ENCODE results near the gene DFFA. TPM values are rescaled to one million over a fixed set of nuclear protein-coding genes. Genes with fewer than 3 reads are reported as not detected.

The DFFA gene
- total RNA-seq, 1 experiment from 2014 or later, result 52.0 TPM

- Histone ChIP-seq H3K79me2 (ENCODE audit: low read length) (no peaks in the 10 kb centered on the region), H3F3A (ENCODE audit: low read length, unreplicated experiment) (no peaks in the 10 kb centered on the region), H3K4me3 (ENCODE audit: low read length) (no peak overlapping the region), H3K27me3 (ENCODE audit: low read length) (no peaks in the 10 kb centered on the region), H4K20me1 (ENCODE audit: low read length) (no peaks in the 10 kb centered on the region), H3K36me3 (ENCODE audit: low read depth, low read length) (no peaks in the 10 kb centered on the region), H3K4me1 (ENCODE audit: insufficient read depth, low read length) (no peaks in the 10 kb centered on the region), H3K9ac (ENCODE audit: low read length) (no peak overlapping the region), H3K4me2 (ENCODE audit: low read length) (no peak overlapping the region), H2AFZ (ENCODE audit: low read length) (no peak overlapping the region), H3K9me2 (replicated peaks; ENCODE audit: low read length) (no peaks in the 10 kb centered on the region), H3K27ac (ENCODE audit: low read length) (no peak overlapping the region), H3K9me3 (ENCODE audit: low read length) (no peaks in the 10 kb centered on the region)
- ATAC-seq (no peak), DNase-seq (no peak)
- ChIA-PET CTCF (no interaction called here), POLR2A (ENCODE audit: unreplicated experiment) (interaction anchor here (0.6 kb wide), 1 partner anchor 133 kb away, joined by 5 read pairs; no protein-coding TSS in a partner anchor)
- BruUV-seq (replicated peaks), result no TSS peak
- TF ChIP-seq EZH2phosphoT487 (IDR thresholded peaks at IDR 0.05; ENCODE audit: borderline replicate concordance, low read length), result no peak
- TF ChIP-seq EZH2 (IDR thresholded peaks at IDR 0.05; ENCODE audit: low read length, unreplicated experiment), result no peak
- intact Hi-C loops (cut with micrococcal nuclease), result no loop called here
Observed at GRCh38 chr1:10440794-10441193, 31.5 kb downstream of the DFFA start.

GRCh38 chr1:10440305-10440704, 32.0 kb downstream of the DFFA start:
- Histone ChIP-seq H3F3A (ENCODE audit: low read length, unreplicated experiment) (no peaks in the 10 kb centered on the region), H2AFZ (ENCODE audit: low read length) (no peak overlapping the region), H3K27me3 (ENCODE audit: low read length) (no peaks in the 10 kb centered on the region), H3K9me3 (ENCODE audit: low read length) (no peaks in the 10 kb centered on the region), H3K9me2 (replicated peaks; ENCODE audit: low read length) (no peaks in the 10 kb centered on the region), H3K4me1 (ENCODE audit: insufficient read depth, low read length) (no peaks in the 10 kb centered on the region), H3K4me3 (ENCODE audit: low read length) (no peak overlapping the region), H3K79me2 (ENCODE audit: low read length) (no peaks in the 10 kb centered on the region), H3K9ac (ENCODE audit: low read length) (no peak overlapping the region), H3K36me3 (ENCODE audit: low read depth, low read length) (no peaks in the 10 kb centered on the region), H3K4me2 (ENCODE audit: low read length) (no peak overlapping the region), H4K20me1 (ENCODE audit: low read length) (no peaks in the 10 kb centered on the region), H3K27ac (ENCODE audit: low read length) (no peak overlapping the region)
- no TSS peak for BruUV-seq (replicated peaks)
- intact Hi-C loops (cut with micrococcal nuclease), result no loop called here
- ChIA-PET POLR2A (ENCODE audit: unreplicated experiment) (interaction anchor here (0.6 kb wide), 1 partner anchor 133 kb away, joined by 5 read pairs; no protein-coding TSS in a partner anchor), CTCF (no interaction called here)
- no peak for DNase-seq
- TF ChIP-seq EZH2phosphoT487 (IDR thresholded peaks at IDR 0.05; ENCODE audit: borderline replicate concordance, low read length), result no peak
- TF ChIP-seq CTCF (conservative IDR thresholded peaks at IDR 0.05; ENCODE audit: low read depth, low read length), result no peak
- no peak for TF ChIP-seq EZH2 (IDR thresholded peaks at IDR 0.05; ENCODE audit: low read length, unreplicated experiment)
- ATAC-seq, result no peak

GRCh38 chr1:10438677-10439163, 33.6 kb downstream of the DFFA start:
- ChIA-PET POLR2A (ENCODE audit: unreplicated experiment) (no interaction called here), CTCF (no interaction called here)
- H3K27me3 ChIP-seq (ENCODE audit: low read length), result no peaks in the 10 kb centered on the region
- intact Hi-C loops (cut with micrococcal nuclease), result no loop called here
- no peaks in the 10 kb centered on the region for H3F3A ChIP-seq (ENCODE audit: low read length, unreplicated experiment)
- no peaks in the 10 kb centered on the region for H3K4me1 ChIP-seq (ENCODE audit: insufficient read depth, low read length)
- no peak overlapping the region for H2AFZ ChIP-seq (ENCODE audit: low read length)
- no peak for DNase-seq
- no peak overlapping the region for H3K4me3 ChIP-seq (ENCODE audit: low read length)
- no peak overlapping the region for H3K4me2 ChIP-seq (ENCODE audit: low read length)
- no peaks in the 10 kb centered on the region for H3K9me2 ChIP-seq (replicated peaks; ENCODE audit: low read length)
- TF ChIP-seq EZH2 (IDR thresholded peaks at IDR 0.05; ENCODE audit: low read length, unreplicated experiment) (no peak), EZH2phosphoT487 (IDR thresholded peaks at IDR 0.05; ENCODE audit: borderline replicate concordance, low read length) (no peak), CTCF (conservative IDR thresholded peaks at IDR 0.05; ENCODE audit: low read depth, low read length) (no peak)
- H3K9me3 ChIP-seq (ENCODE audit: low read length), result no peaks in the 10 kb centered on the region
- no peak overlapping the region for H3K9ac ChIP-seq (ENCODE audit: low read length)
- ATAC-seq, result peak; percentile 50
- no peak overlapping the region for H3K27ac ChIP-seq (ENCODE audit: low read length)
- H4K20me1 ChIP-seq (ENCODE audit: low read length), result no peaks in the 10 kb centered on the region
- BruUV-seq (replicated peaks), result no TSS peak
- no peaks in the 10 kb centered on the region for H3K79me2 ChIP-seq (ENCODE audit: low read length)
- H3K36me3 ChIP-seq (ENCODE audit: low read depth, low read length), result no peaks in the 10 kb centered on the region
